GM04504 (cell line): ENCODE results near the gene CLDN9.

Experiments
- DNase-seq: peaks from one replicate; pipeline ENCODE4 v3.0.0-alpha.2; 2012; ENCODE audit warnings: low read depth

Gene CLDN9

DNA sequence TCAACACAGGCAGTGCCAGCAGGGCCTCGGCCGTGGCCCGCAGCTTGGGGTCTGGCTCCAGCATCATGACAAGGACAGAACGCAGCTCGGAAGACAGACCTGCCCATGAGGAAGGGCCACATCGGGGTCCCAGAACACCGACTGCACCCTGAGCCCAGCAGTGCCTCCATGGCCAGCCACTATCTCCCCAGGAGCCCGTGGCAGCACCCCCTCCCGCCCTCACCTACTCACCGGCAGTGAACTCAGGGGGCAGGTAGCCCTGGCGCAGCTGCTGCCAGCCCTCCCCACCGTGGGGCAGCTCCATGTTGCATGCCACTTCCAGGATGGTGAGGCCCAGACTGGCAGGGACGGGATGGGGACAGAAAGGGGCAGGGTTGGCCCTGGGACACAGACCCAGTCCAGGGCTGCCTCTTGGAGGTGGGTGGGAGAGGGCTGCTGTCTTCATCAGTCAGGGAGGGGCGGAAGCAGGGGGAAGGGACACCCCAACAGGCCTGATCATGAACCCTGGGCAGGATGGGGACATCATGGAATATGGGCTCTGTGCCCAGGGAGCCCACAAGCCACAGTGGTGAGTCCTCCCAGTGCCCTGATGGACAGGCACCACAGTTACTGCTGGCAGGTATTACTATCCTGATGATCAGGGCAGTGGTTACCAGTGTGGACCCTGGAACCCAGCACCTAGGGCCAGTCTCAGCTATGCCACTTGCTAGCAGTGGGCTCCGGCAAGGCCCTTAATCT is 38.2 kb upstream of the CLDN9 start:
- no peak for DNase-seq

GRCh38 chr16:2975161-2975795 is 37.4 kb upstream of the CLDN9 start:
- no peak for DNase-seq

- DNase-seq: no peak
Observed at GRCh38 chr16:2976201-2976600, 36.5 kb upstream of the CLDN9 start.

- DNase-seq: no peak
Observed at GRCh38 chr16:2976673-2977072, 36.0 kb upstream of the CLDN9 start.

DNA sequence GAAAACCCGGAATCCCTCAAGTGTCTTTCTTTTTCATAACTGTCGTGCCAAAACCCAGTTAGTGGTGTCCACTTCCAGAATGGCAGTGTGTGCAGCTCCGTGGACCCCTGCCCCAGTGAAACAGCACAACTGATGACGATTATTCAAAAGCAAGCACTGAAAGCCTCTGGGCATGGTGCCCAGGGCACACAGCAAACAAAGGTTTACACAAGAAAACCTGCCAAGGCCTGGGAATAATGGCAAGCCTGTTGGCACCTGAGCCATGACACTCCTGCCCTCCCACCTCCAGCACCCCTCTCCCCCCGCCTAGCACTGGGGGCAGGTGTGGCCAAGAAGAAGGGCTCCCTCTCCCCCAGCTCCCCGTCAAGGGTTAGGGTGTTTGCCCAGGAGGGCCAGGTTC is 35.3 kb upstream of the CLDN9 start:
- DNase-seq: no peak

DNA sequence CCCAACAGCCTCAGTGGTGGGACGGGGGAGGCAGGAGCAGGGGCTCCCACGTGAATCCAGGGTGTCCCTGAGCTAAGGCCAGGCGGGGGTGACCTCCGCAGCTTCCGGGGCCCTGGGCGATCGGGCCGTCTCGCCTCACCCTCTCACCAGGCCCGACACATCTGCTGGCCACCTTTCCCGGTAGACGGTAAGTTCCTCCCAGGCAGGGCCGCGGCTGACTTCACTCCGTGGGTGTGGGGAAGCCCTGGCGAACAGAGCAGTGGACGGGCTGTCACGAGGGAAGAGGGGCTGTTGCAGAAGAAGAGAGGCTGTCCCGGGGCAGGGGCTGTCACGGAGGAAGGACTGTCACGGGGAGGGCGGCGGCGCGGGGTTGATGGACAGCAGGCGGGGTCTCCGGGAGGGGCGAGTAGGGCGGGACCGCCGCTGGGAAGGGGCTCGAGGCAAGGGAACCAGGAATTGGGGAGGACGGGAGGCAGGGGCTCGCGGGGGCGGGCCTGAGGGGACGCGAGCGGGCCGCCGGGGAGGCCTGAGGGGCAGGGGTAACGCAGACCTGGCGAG is 33.0 kb upstream of the CLDN9 start:
- DNase-seq: no peak

- DNase-seq: peak; percentile 75
Observed at GRCh38 chr16:2980227-2981176, 32.2 kb upstream of the CLDN9 start, which contains the start of gene PKMYT1. PKMYT1 (minus strand) TSS chr16:2980446; CDS start chr16:2979657, 789 bp downstream.

- DNase-seq: no peak
Observed at GRCh38 chr16:2981177-2981898, 31.4 kb upstream of the CLDN9 start.

DNA sequence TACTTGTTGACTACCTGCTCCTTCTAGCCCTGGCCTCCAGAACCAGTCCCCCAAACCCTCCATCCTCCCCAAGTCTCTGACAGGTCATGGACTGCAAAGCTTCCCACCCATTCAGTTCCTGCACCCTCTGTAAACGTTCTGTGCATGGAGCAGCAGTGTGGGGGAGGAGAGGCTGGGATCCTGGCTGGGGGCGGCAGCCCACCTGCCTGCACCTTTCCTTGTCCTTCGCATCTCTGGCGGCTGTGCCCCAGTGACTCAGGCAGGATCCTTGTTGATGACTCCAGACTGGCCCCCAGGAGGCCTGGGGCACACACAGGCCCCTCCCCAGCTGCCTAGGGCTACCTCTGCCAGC is 30.8 kb upstream of the CLDN9 start:
- no peak for DNase-seq

DNA sequence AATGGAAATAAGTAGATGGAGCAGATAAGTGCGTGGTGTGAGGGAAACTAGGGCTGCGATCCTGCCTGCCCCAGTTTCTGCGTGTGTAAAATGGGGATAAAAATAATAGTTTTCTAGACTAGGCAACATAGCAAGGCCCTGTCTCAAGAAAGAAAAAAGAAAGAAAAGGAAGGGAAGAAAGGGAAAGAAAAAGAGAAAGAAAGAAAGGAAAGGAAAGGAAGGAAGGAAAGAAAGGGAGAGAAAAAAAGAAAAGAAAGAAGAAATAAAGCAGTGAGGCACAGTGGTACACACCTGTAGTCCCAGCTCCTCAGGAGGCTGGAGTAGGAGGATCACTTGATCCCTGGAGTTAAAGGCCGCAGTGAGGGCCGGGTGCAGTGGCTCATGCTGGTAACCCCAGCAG is 30.3 kb upstream of the CLDN9 start:
- no peak for DNase-seq

DNA sequence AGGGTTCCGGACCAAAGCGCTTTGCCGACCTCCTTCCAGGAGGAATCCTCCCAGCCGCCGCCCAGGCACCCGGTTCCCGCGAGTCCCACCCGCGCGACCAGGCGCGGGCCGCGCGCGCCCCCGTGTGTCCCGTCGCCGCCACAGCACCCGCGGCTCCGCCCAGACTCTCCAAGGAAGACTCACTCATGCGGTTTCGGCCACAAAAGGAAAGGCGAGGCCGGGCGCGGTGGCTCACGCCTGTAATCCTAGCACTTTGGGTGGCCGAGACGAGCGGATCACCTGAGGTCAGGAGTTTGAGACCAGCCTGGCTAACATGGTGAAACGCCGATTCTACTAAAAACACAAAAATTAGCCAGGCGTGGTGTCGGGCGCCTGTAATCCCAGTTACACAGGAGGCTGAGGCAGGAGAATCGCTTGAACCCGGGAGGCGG is 29.0 kb upstream of the CLDN9 start:
- DNase-seq: peak; percentile 59

DNA sequence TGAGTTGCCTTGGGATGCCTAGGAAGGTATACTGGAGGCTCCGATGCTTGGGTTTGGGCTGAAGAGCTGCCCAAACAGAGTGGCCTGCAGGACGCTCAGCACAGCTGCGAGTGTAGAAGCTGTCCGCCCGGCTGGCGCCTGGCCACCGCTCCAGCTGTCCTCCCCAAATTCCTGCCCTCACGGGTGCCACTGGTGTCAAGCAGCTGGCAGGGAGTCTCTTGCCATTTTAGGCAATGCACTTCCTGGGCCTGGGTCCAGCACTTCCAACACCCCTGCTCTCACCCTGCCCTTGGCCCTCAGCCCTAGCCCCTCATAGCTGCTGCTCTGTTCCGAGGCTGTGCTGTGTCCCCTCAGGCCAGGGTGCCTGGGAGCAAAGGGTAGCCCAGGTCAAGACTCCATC is 27.3 kb upstream of the CLDN9 start:
- no peak for DNase-seq

- no peak for DNase-seq
Observed at GRCh38 chr16:2985893-2986355, 26.8 kb upstream of the CLDN9 start.

GRCh38 chr16:2986623-2987188 is 26.0 kb upstream of the CLDN9 start:
- no peak for DNase-seq

DNA sequence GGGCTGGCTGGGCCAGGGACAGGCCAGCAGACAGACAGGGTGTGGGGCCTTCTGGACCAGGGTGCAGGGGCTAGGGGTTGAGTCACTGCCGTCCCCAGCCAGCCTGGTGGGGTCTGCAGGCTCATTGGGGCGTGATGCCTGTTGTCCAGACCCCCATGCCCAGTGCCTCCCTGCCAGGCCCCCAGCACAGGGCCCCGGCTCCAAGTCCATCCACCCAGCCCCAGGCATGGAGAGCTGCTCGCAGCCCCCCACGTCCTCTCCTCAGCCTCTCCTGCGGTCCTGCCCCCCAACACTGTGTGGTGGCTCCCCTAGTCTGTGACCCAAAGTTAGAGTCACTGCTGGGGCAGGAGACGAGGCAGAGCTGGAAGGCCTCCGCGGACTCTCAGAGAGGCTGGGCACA is 25.4 kb upstream of the CLDN9 start:
- no peak for DNase-seq

DNA sequence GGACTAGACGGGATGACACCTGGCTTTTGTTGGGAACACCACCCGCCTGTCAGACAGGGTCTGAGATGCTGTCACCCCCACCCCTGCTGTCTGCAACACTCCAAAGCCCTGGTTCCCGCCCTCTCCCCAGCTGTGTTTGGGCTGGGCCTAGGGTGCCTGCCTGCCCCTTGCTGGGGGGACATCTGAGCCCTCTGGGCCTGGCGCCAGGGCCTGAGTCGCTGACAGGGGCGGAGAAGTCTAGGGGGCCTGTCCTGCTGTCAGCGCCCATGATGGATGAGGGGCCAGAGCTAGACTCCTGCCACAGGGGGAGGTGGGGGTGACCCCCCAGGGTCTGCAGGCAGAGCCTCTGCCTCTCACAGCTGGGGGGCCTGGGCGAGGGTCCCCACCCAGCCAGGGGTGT is 24.9 kb upstream of the CLDN9 start:
- no peak for DNase-seq

DNA sequence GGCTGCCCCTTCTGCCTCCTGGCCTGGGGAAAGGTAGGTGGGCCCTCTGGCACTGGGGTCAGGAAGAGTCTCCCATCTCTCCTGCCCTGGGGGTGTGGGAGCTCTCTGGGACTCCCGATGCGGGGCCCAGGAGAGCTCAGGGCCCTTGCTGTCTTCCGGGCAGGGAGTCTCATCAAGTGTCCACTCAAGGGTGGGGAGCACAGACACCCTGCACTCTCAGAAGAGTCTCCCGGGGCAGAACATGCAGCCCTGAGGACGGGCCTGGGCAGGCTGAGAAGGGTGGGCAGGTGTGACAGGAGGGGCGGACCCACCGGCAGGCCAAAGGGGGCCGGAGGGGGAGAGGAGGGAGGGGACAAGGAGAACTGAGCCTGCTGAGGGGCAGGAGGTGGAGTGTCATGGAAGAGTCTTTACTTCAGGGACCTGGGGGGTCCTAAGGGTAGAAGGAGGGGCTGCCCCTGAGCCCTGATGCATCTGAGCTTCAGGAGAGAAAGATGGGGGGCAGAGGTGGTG is 24.1 kb upstream of the CLDN9 start:
- DNase-seq: no peak

GRCh38 chr16:2990891-2991290 is 21.8 kb upstream of the CLDN9 start:
- no peak for DNase-seq

DNA sequence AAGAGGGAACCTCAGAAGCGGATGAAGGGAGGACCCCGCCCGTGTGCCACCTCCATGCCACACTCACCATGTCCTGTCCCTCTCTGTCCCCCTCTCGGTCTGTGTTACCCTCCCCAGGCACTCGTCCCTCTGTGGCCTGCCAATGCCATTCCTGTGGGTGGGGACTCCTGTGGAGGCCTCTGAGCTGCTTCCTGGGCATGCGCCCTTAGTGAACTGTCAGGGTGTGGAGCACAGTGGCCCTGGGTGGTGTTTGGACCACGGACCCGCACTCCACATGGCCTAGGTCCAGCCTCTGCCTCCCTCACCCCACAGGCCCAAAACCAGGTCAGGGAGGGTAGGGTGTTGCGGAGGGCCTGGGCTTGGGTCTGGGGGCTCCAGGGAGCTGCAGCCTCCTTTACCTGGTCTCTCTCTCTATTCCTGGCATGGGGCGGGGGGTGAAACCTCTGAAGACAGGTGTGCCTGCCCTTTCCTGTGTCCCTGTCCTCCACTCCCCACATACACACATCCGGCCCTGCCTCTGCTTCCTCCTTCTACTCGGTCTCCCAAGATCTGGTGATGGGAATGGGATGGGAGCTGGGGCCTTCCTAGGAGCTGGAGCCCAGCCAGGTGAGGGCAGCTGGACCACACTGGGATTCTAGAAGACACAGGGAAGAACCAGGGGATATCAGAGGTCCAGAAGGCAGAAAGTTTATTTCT is 21.0 kb upstream of the CLDN9 start:
- DNase-seq: no peak

DNA sequence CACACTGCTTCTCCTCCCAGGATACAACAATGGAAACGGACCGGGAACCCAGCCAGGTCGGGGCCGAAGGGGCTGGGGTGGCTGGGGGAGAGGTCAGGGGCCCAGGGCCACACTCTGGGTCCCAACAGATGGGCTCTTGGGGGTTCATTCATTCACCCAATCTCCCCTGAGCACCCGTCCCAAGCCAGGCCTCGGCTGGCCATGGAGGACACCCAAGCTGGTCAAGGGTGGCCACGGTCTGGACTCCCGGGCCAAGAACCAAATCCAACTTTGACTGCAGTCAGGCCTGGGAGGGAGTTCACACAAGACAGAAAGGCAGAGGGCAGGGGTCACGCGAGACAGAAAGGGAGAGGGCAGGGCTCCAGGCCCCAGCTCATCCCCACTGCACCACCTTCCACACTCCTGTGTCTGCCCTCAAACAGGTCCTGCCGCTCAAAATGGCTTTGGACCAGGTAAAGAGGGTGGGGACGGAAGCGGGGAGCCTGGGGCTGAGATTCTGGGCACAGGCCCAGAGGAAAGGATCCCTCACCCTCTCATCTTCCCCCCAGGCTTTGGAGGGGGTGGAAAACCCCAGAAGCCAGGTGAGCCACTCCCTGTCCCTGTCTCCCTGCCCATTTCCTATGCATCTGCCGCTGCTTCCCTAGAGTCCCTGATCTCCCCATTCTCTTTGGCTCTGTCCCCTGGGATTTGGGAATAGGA is 20.2 kb upstream of the CLDN9 start:
- no peak for DNase-seq
